ENCODE measurements around the gene MAGEB10.

Gene MAGEB10

GRCh38 chrX:27860337-27860736 lies 52.5 kb downstream of the MAGEB10 start:
- TF ChIP-seq CTCF (IDR thresholded peaks at IDR 0.05; ENCODE audit: control insufficient read depth, extremely low read depth, insufficient read depth): no peak
- no peak overlapping the region for H3K4me3 ChIP-seq (ENCODE audit: low read depth, low read length)
- DNase-seq (ENCODE audit: low read depth): no peak

- no peak for DNase-seq (ENCODE audit: low read depth)
- H3K4me3 ChIP-seq (ENCODE audit: low read depth, low read length): no peak overlapping the region
- no peak for TF ChIP-seq CTCF (IDR thresholded peaks at IDR 0.05; ENCODE audit: control insufficient read depth, extremely low read depth, insufficient read depth)
Measured at GRCh38 chrX:27863809-27864208, 56.0 kb downstream of the MAGEB10 start.
